ENCODE data around the gene URB1. TPM values are rescaled to one million over a fixed set of nuclear protein-coding genes. Genes with fewer than 3 reads are reported as not detected.
"Not testable (repeated sequence)": the region's sequence is repeated elsewhere in the genome, so short reads cannot be mapped to it uniquely, and the experiment has no call there.

URB1 gene
- total RNA-seq, 1 donor from 2014 or later, result 42.8 TPM

DNA sequence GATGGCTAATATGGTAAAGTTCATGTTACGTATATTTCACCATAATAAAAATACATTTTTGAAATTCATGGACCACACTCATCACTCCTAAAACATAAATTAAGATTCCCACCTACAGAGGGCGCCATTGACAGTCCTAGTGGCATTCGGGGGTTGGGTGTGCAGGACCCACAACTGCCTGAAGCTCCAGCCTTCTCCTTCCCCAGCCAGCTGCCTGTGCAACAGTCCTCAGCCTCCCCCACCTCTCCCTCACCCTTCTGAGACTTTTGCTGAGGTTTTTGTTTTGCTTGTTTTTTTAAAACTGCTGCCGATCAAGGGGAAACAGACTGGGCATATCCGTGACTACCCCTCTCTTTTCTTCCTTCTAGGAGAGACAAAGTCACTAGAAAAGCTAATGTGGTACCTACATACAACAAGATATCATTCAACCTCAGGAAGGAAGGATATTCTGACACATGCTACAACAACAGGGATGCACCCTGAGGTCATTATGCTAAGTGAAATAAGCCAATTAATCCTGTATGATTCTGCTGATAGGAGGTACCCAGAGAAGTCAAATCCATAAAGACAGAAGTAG lies 10.5 kb upstream of the URB1 start:
- DNase-seq (ENCODE audit: low spot score), result peak; percentile 25
- no peak overlapping the region for H3K27ac Mint-ChIP-seq
- H3K4me1 Mint-ChIP-seq (ENCODE audit: low read depth), result peaks cover 10% of the 10 kb centered on the region
- H3K4me3 Mint-ChIP-seq, result no peak overlapping the region
- no peaks in the 10 kb centered on the region for H3K36me3 Mint-ChIP-seq (ENCODE audit: low read depth)
- no peaks in the 10 kb centered on the region for H3K9me3 Mint-ChIP-seq
- H3K27me3 Mint-ChIP-seq (ENCODE audit: insufficient read depth), result peaks cover 15% of the 10 kb centered on the region
- intact Hi-C loops (cut with micrococcal nuclease), result loop anchor here (1.0 kb wide), 2 partner anchors 166 to 198 kb away; no protein-coding TSS in a partner anchor

DNA sequence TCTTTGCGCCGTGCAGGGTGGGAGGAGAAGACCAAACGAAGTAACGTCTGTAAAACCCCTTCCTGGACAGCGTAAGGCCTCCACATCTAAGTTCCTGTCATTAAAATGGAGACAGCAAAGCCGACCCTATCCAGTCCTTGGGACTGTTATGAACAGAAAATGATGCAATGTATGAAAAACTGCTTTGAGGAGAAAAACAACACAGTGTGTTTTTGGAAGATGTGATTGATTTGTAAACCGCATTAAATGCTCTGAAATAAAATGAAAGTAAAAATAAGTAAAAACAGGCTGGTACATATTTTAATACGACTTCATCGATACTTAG lies 827 bp upstream of the URB1 start:
- Mint-ChIP-seq H3K4me1 (ENCODE audit: low read depth) (peaks cover 46% of the 10 kb centered on the region), H3K27ac (peak overlapping the region; percentile 88), H3K9me3 (no peaks in the 10 kb centered on the region), H3K27me3 (ENCODE audit: insufficient read depth) (peaks cover 7% of the 10 kb centered on the region), H3K4me3 (peak overlapping the region; percentile 91), H3K36me3 (ENCODE audit: low read depth) (peaks cover 16% of the 10 kb centered on the region)
- intact Hi-C loops (cut with micrococcal nuclease), result loop anchor here (1.0 kb wide), 8 partner anchors 18 to 379 kb away; partner anchors contain the start of genes CFAP298 and MIS18A
- DNase-seq (ENCODE audit: low spot score), result no peak

- Mint-ChIP-seq H3K27ac (peak overlapping the region; percentile 21), H3K27me3 (ENCODE audit: insufficient read depth) (peaks cover 3% of the 10 kb centered on the region)
Measured at GRCh38 chr21:32392299-32392879, 423 bp downstream of the URB1 start.

GRCh38 chr21:32391755-32392154 lies 1.1 kb downstream of the URB1 start:
- intact Hi-C loops (cut with micrococcal nuclease), result no loop called here
- no peak for DNase-seq (ENCODE audit: low spot score)
- H3K9me3 Mint-ChIP-seq, result no peaks in the 10 kb centered on the region
- no peak overlapping the region for H3K27ac Mint-ChIP-seq
- H3K4me1 Mint-ChIP-seq (ENCODE audit: low read depth), result peaks cover 54% of the 10 kb centered on the region
- H3K27me3 Mint-ChIP-seq (ENCODE audit: insufficient read depth), result peaks cover 3% of the 10 kb centered on the region
- peak overlapping the region; percentile 91 for H3K4me3 Mint-ChIP-seq
- peaks cover 16% of the 10 kb centered on the region for H3K36me3 Mint-ChIP-seq (ENCODE audit: low read depth)

More at GRCh38 chr21:32392299-32392879, 423 bp downstream of the URB1 start:
- H3K4me3 Mint-ChIP-seq, result peak overlapping the region; percentile 91
- intact Hi-C loops (cut with micrococcal nuclease), result no loop called here
- no peak for DNase-seq (ENCODE audit: low spot score)
- peaks cover 54% of the 10 kb centered on the region for H3K4me1 Mint-ChIP-seq (ENCODE audit: low read depth)
- H3K9me3 Mint-ChIP-seq, result no peaks in the 10 kb centered on the region
- peaks cover 16% of the 10 kb centered on the region for H3K36me3 Mint-ChIP-seq (ENCODE audit: low read depth)

- intact Hi-C loops (cut with micrococcal nuclease); H3K9me3 Mint-ChIP-seq; H3K27ac Mint-ChIP-seq; DNase-seq (ENCODE audit: low spot score); H3K27me3 Mint-ChIP-seq (ENCODE audit: insufficient read depth): not testable (repeated sequence)
- H3K4me3 Mint-ChIP-seq, result peak overlapping the region; percentile 47
- peaks cover 16% of the 10 kb centered on the region for H3K36me3 Mint-ChIP-seq (ENCODE audit: low read depth)
- H3K4me1 Mint-ChIP-seq (ENCODE audit: low read depth), result peaks cover 55% of the 10 kb centered on the region
Measured at GRCh38 chr21:32390537-32391224, 2.1 kb downstream of the URB1 start.

DNA sequence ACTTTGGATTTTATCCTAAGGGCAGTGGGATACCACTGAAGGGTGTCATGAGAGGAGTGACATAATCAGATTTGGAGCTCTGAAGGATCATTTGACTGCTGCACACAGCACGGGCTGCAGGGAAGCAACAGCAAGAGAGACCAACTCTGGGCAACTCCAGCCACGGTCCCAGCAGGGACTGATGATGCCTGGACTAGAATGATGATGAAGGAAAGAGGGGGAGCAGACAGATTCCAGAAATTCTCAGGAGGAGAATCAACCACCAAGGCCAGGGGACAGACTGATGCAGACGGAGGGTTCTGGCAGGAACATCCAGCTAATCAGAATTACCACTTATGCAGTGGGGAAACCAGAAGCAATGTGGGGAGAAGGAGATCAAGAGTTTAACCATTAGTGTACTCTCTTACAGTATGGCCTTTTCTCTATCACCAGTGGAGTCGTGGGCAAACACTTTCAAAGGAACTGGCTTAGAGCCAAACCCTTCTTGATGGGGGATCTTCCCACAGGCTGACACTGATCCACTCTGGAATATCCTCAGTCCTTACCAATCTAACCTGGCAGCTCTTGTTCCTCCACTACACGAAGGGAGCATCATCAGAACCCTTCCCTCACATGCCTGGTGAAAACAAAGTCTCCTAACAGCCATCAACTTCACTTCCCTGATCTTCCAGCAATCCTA lies 3.3 kb downstream of the URB1 start:
- Mint-ChIP-seq H3K27me3 (ENCODE audit: insufficient read depth) (no peaks in the 10 kb centered on the region), H3K36me3 (ENCODE audit: low read depth) (peaks cover 19% of the 10 kb centered on the region), H3K4me1 (ENCODE audit: low read depth) (peaks cover 62% of the 10 kb centered on the region), H3K27ac (peak overlapping the region; percentile 2), H3K4me3 (peak overlapping the region; percentile 12), H3K9me3 (no peaks in the 10 kb centered on the region)
- DNase-seq (ENCODE audit: low spot score), result no peak
- intact Hi-C loops (cut with micrococcal nuclease), result no loop called here

- Mint-ChIP-seq H3K27ac (no peak overlapping the region), H3K27me3 (ENCODE audit: insufficient read depth) (no peaks in the 10 kb centered on the region), H3K9me3 (no peaks in the 10 kb centered on the region), H3K36me3 (ENCODE audit: low read depth) (peaks cover 28% of the 10 kb centered on the region), H3K4me3 (no peak overlapping the region), H3K4me1 (ENCODE audit: low read depth) (peaks cover 50% of the 10 kb centered on the region)
- intact Hi-C loops (cut with micrococcal nuclease), result no loop called here
- no peak for DNase-seq (ENCODE audit: low spot score)
Measured at GRCh38 chr21:32388306-32388705, 4.5 kb downstream of the URB1 start.

DNA sequence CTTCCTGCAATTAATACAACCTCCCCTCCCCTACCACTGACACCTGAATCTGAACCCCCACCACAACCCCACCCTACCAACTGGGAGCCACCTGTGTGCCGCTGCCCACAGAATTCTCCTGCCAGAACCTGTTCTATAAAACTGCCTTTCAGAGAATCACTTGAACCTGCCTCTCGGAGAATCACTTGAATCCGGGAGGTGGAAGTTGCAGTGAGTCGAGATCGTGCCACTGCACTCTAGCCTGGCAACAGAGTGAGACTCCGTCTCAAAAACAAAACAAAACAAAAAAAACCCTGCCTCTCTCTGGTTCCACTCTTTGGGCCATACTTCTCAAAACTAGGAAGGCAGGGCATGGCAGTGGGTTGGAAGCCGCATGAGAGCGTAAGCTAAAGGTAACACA lies 5.7 kb downstream of the URB1 start:
- DNase-seq (ENCODE audit: low spot score), result no peak
- Mint-ChIP-seq H3K36me3 (ENCODE audit: low read depth) (peaks cover 36% of the 10 kb centered on the region), H3K9me3 (no peaks in the 10 kb centered on the region), H3K4me3 (no peak overlapping the region), H3K4me1 (ENCODE audit: low read depth) (peaks cover 48% of the 10 kb centered on the region), H3K27me3 (ENCODE audit: insufficient read depth) (no peaks in the 10 kb centered on the region), H3K27ac (no peak overlapping the region)
- intact Hi-C loops (cut with micrococcal nuclease), result no loop called here

DNA sequence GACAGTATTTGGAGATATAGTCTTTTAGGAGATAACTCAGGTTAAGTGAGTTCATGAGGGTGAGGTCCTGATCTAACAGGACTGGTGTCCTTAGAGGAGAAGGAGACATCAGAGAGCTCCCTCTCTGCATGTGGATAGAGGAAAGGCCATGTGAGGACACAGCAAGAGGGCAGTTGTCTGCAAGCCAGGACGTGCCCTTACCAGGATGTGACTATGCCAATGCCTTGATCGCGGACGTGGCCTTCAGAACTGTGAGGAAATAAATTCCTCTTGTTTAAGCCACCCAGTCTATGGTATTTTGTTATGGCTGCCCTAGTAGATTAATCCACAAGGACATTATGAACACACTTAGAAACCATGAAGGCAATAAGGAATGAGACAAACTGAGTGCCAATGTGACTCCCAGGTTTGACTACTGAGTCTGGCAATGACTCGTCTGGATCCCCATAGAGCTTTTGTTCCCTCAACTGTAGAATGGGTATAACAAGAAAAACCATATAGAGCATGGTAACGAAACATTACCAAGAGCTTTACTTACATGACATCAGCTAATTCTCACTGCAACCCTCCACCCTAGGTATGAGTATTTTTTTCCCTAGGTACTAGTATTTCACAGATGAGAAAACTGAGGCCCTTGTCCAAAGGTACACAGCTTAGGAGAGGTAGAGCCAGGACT lies 6.5 kb downstream of the URB1 start:
- peaks cover 34% of the 10 kb centered on the region for H3K36me3 Mint-ChIP-seq (ENCODE audit: low read depth)

DNA sequence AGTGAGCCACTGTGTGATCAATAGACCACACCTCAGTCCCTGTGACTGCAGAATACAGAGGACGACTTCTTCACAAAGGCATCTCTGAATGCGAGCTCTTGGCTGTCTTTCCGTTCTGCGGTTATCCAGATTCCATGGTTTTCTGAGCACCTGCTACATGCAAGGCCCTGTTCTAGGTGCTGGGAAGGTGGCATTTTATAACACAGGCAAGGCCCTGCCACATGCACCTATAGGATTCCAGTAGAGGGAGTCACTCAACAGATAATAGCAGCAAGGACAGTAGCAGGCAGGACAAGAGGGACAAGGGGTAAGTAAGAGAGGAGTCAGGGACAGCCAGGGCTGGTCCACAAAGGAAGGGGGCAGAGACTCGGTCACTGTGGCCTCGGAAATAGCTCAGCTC lies 9.0 kb downstream of the URB1 start:
- Mint-ChIP-seq H3K27me3 (ENCODE audit: insufficient read depth) (no peaks in the 10 kb centered on the region), H3K36me3 (ENCODE audit: low read depth) (peaks cover 29% of the 10 kb centered on the region), H3K27ac (no peak overlapping the region), H3K9me3 (no peaks in the 10 kb centered on the region), H3K4me1 (ENCODE audit: low read depth) (peaks cover 18% of the 10 kb centered on the region), H3K4me3 (no peak overlapping the region)
- intact Hi-C loops (cut with micrococcal nuclease), result no loop called here
- DNase-seq (ENCODE audit: low spot score), result no peak

More for the DNA sequence above, 6.5 kb downstream of the URB1 start:
- no peaks in the 10 kb centered on the region for H3K9me3 Mint-ChIP-seq
- intact Hi-C loops (cut with micrococcal nuclease), result no loop called here
- no peak overlapping the region for H3K27ac Mint-ChIP-seq
- H3K27me3 Mint-ChIP-seq (ENCODE audit: insufficient read depth), result no peaks in the 10 kb centered on the region
- DNase-seq (ENCODE audit: low spot score), result no peak
- no peak overlapping the region for H3K4me3 Mint-ChIP-seq
- peaks cover 39% of the 10 kb centered on the region for H3K4me1 Mint-ChIP-seq (ENCODE audit: low read depth)

- intact Hi-C loops (cut with micrococcal nuclease), result no loop called here
- Mint-ChIP-seq H3K27ac (no peak overlapping the region), H3K9me3 (no peaks in the 10 kb centered on the region), H3K27me3 (ENCODE audit: insufficient read depth) (no peaks in the 10 kb centered on the region), H3K4me3 (no peak overlapping the region), H3K4me1 (ENCODE audit: low read depth) (peaks cover 9% of the 10 kb centered on the region), H3K36me3 (ENCODE audit: low read depth) (peaks cover 36% of the 10 kb centered on the region)
- DNase-seq (ENCODE audit: low spot score), result no peak
Measured at GRCh38 chr21:32382108-32382644, 10.6 kb downstream of the URB1 start.

DNA sequence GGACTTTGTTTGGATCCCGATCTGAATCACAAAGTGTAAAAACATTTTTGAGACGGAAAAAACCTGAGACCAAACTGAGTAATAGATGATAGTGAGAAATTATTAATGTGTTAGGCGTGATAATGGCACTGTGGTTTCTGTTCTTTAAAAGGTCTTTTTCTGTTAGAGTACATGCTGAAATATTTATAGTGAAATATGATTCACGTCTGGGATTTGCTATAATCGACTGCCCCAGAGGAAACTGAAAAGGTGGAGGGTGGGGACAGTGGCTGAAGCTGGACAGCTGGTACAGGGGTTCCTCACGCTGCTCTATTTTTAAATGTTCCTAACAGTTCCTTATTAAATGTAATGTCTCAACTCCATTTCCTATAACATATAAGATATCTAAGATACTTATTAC lies 11.2 kb downstream of the URB1 start:
- H3K36me3 Mint-ChIP-seq (ENCODE audit: low read depth), result peaks cover 36% of the 10 kb centered on the region
- DNase-seq (ENCODE audit: low spot score), result no peak
- H3K27ac Mint-ChIP-seq, result no peak overlapping the region
- no peak overlapping the region for H3K4me3 Mint-ChIP-seq
- peaks cover 9% of the 10 kb centered on the region for H3K4me1 Mint-ChIP-seq (ENCODE audit: low read depth)
- no peaks in the 10 kb centered on the region for H3K27me3 Mint-ChIP-seq (ENCODE audit: insufficient read depth)
- intact Hi-C loops (cut with micrococcal nuclease), result no loop called here
- no peaks in the 10 kb centered on the region for H3K9me3 Mint-ChIP-seq

All from activated T-helper 1 cell treated with anti-CD3 and anti-CD28 coated beads, Interleukin-12 subunit alpha, Interleukin-12 subunit beta, Interleukin-2, Interleukin-4 antibody, amounts not matched to agents 30 ng/mL and 10 ng/mL and 1 ng/mL, durations not matched to agents 14 hours and 24 hours and 36 hours (primary cell).